Daoy (cell line): ENCODE results near the gene GAPT. TPM values are rescaled to one million over a fixed set of nuclear protein-coding genes. Genes with fewer than 3 reads are reported as not detected.
"Not testable (repeated sequence)": the region's sequence is repeated elsewhere in the genome, so short reads cannot be mapped to it uniquely, and the experiment has no call there.

Source experiments
- DNase-seq: peaks from one replicate; pipeline ENCODE4 v3.0.0-alpha.2; 2015; ENCODE audit warnings: low read depth
- total RNA-seq: library from RNA; depleted of rRNA; stranded (reverse); fragments of >200 nt; shearing (Covaris generic); gene quantifications from 2 replicates; pipeline ENCODE4 v1.2.3, GENCODE V29; 2014; rRNA removed

The GAPT gene
- total RNA-seq, 1 experiment from 2014 or later: not detected

GRCh38 chr5:58503390-58504046 is 12.3 kb downstream of the GAPT start:
- DNase-seq: no peak

- DNase-seq: no peak
Observed at GRCh38 chr5:58504766-58505165, 13.5 kb downstream of the GAPT start.

GRCh38 chr5:58505502-58505901 is 14.3 kb downstream of the GAPT start:
- no peak for DNase-seq

- DNase-seq: no peak
Observed at GRCh38 chr5:58505971-58506640, 14.9 kb downstream of the GAPT start.

GRCh38 chr5:58507715-58508114 is 16.5 kb downstream of the GAPT start:
- no peak for DNase-seq

GRCh38 chr5:58517198-58517597 is 26.0 kb downstream of the GAPT start:
- DNase-seq: no peak

GRCh38 chr5:58523956-58524355 is 32.7 kb downstream of the GAPT start:
- DNase-seq: no peak

GRCh38 chr5:58524571-58524970 is 33.3 kb downstream of the GAPT start:
- DNase-seq: no peak

- no peak for DNase-seq
Observed at GRCh38 chr5:58530942-58531490, 39.8 kb downstream of the GAPT start.

- not testable (repeated sequence) for DNase-seq
Observed at GRCh38 chr5:58541935-58542334, 50.7 kb downstream of the GAPT start.

GRCh38 chr5:58542709-58543108 is 51.5 kb downstream of the GAPT start:
- DNase-seq: no peak

GRCh38 chr5:58543723-58544122 is 52.5 kb downstream of the GAPT start:
- peak; percentile 8 for DNase-seq

GRCh38 chr5:58544195-58544594 is 53.0 kb downstream of the GAPT start:
- no peak for DNase-seq

GRCh38 chr5:58544926-58545325 is 53.7 kb downstream of the GAPT start:
- no peak for DNase-seq

GRCh38 chr5:58545912-58546311 is 54.7 kb downstream of the GAPT start:
- DNase-seq: peak; percentile 10

Other genes starting within 250 kb of the GAPT start
- 871 and 986 TPM in 2 replicates for gene PLK2, start 31.3 kb upstream of the GAPT start, total RNA-seq
- gene RAB3C, start 91.6 kb downstream of the GAPT start, total RNA-seq: 0.91 and 5.1 TPM in 2 replicates